Fibroblast of skin of abdomen (primary cell): ENCODE measurements around the gene SPTBN1.
"Not testable (repeated sequence)": the region's sequence is repeated elsewhere in the genome, so short reads cannot be mapped to it uniquely, and the experiment has no call there.

Source experiments
- DNase-seq: peaks from one replicate; pipeline ENCODE4 v3.0.0-alpha.2; 2013

Gene SPTBN1

GRCh38 chr2:54678719-54679118, 222.6 kb downstream of the SPTBN1 start:
- no peak for DNase-seq

- DNase-seq: peak; percentile 52
These were observed 224.4 kb downstream of the SPTBN1 start for GRCh38 chr2:54680397-54681041.

GRCh38 chr2:54681416-54681815, 225.3 kb downstream of the SPTBN1 start:
- DNase-seq: no peak

- DNase-seq: no peak
These were observed 227.5 kb downstream of the SPTBN1 start for GRCh38 chr2:54683596-54683995.

- no peak for DNase-seq
These were observed 229.2 kb downstream of the SPTBN1 start for GRCh38 chr2:54685263-54685775.

GRCh38 chr2:54687595-54688152, 231.5 kb downstream of the SPTBN1 start:
- no peak for DNase-seq

- no peak for DNase-seq
These were observed 235.5 kb downstream of the SPTBN1 start for GRCh38 chr2:54691445-54692135.

GRCh38 chr2:54692556-54692955, 236.4 kb downstream of the SPTBN1 start:
- DNase-seq: no peak

GRCh38 chr2:54695378-54695777, 239.3 kb downstream of the SPTBN1 start:
- DNase-seq: no peak

- no peak for DNase-seq
These were observed 241.8 kb downstream of the SPTBN1 start for GRCh38 chr2:54697934-54698333.

GRCh38 chr2:54698926-54699325, 242.8 kb downstream of the SPTBN1 start:
- not testable (repeated sequence) for DNase-seq

- no peak for DNase-seq
These were observed 243.5 kb downstream of the SPTBN1 start for GRCh38 chr2:54699665-54700064.

GRCh38 chr2:54701029-54701428, 244.9 kb downstream of the SPTBN1 start:
- no peak for DNase-seq

GRCh38 chr2:54704238-54704637, 248.1 kb downstream of the SPTBN1 start:
- no peak for DNase-seq

GRCh38 chr2:54704688-54705605, 248.8 kb downstream of the SPTBN1 start:
- peak; percentile 71 for DNase-seq

- no peak for DNase-seq
These were observed 250.5 kb downstream of the SPTBN1 start for GRCh38 chr2:54706622-54707021.

- no peak for DNase-seq
These were observed 252.6 kb downstream of the SPTBN1 start for GRCh38 chr2:54708584-54709335.

GRCh38 chr2:54709336-54709809, 253.2 kb downstream of the SPTBN1 start:
- DNase-seq: no peak

- no peak for DNase-seq
These were observed 254.1 kb downstream of the SPTBN1 start for GRCh38 chr2:54710216-54710615.

- DNase-seq: no peak
These were observed 256.4 kb downstream of the SPTBN1 start for GRCh38 chr2:54712516-54712915.

- DNase-seq: no peak
These were observed 258.9 kb downstream of the SPTBN1 start for GRCh38 chr2:54714996-54715395.

GRCh38 chr2:54716375-54716774, 260.2 kb downstream of the SPTBN1 start:
- DNase-seq: no peak
